Measurements from ENCODE around the gene MYADM.

GRCh38 chr19:53881482-53882390 lies 14.1 kb downstream of the MYADM start, which contains the start of gene PRKCG:
- no peak for TF ChIP-seq FOXA1 (IDR thresholded peaks at IDR 0.05)
- TF ChIP-seq BHLHE40 (IDR thresholded peaks at IDR 0.05; ENCODE audit: borderline replicate concordance), result no peak
- no peak for TF ChIP-seq SP1 (IDR thresholded peaks at IDR 0.05)
- TF ChIP-seq ARNT (IDR thresholded peaks at IDR 0.05), result no peak
- no peak for TF ChIP-seq HDGF (IDR thresholded peaks at IDR 0.05; ENCODE audit: borderline replicate concordance)
- no peak for TF ChIP-seq ELF4 (IDR thresholded peaks at IDR 0.05)
- TF ChIP-seq FOXM1 (IDR thresholded peaks at IDR 0.05; ENCODE audit: borderline replicate concordance), result no peak
- TF ChIP-seq TARDBP (IDR thresholded peaks at IDR 0.05), result no peak

Data from HEK293T (cell line).